ENCODE measurements around the gene GH2. TPM values are rescaled to one million over a fixed set of nuclear protein-coding genes. Genes with fewer than 3 reads are reported as not detected.
"Not testable (repeated sequence)": the region's sequence is repeated elsewhere in the genome, so short reads cannot be mapped to it uniquely, and the experiment has no call there.

Gene GH2
- total RNA-seq, 8 experiments from 2014 or later: not detected

- no peak overlapping the region for H3K4me3 ChIP-seq
- in situ Hi-C loops (cut with MboI; ENCODE audit: low pct_unique_long_range_greater_than_20kb in 2 of 9, low sequenced_read_pairs in 9 of 9, unreplicated experiment in 9 of 9): loop anchor here in 6 of 9 experiments (25.0 kb wide), 3 partner anchors 93 to 368 kb away; partner anchors contain the start of genes ERN1 (in 5 of the 6) and ICAM2 (in 1 of the 6)
- 10 to 55% (median 50%) methylated on average over 2 to 5 of the region's 8 CpGs; no CpG with 5 or more reads in 7 of the 10 experiments for WGBS, 10 experiments
- H3K27ac ChIP-seq: no peak overlapping the region
- ATAC-seq (replicated peaks in 6 of 8): peak; percentile 56 to 93 (median 74)
- H3K4me1 ChIP-seq (replicated peaks in 1 of 2): no peaks in the 10 kb centered on the region
Measured at GRCh38 chr17:63919311-63919723, 37.6 kb upstream of the GH2 start.

DNA sequence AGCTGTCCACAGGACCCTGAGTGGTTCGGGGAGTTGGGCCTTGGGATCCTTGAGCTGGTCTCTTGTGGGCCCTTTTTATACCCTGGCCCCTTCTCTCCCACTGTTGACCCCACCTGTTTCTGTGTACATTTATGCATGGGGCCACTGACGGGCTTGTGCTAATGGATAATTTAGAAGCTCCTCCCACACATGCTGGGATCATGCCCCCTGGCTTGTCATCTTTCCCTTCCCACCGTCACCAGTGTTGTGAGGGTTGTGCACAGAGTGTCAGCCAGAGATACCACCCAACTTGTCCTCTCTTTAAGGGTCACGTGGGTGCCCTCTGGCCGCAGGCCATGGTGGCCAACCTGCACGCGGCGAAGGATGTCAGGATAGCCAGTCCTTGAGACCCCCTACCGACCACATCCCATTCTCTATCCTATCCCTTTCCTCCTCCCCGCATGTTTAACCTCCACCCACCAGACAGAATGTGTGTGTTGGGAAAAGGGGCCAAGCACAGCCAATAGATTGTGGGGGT, 37.1 kb upstream of the GH2 start, which contains the start of gene GH1:
TSS of gene GH1 (minus strand) at position 51 of the 517 bp plus-strand sequence. CDS start 63 bp downstream, outside the sequence.
- H3K4me1 ChIP-seq (replicated peaks in 1 of 2); H3K27ac ChIP-seq; H3K4me3 ChIP-seq; ATAC-seq (replicated peaks in 6 of 8): not testable (repeated sequence)
- WGBS, 10 experiments: 83% methylated on average over 1 of the region's 10 CpGs; no CpG with 5 or more reads in 9 of the 10 experiments
- in situ Hi-C loops (cut with MboI; ENCODE audit: low pct_unique_long_range_greater_than_20kb in 2 of 9, low sequenced_read_pairs in 9 of 9, unreplicated experiment in 9 of 9): loop anchor here in 6 of 9 experiments (25.0 kb wide), 3 partner anchors 93 to 368 kb away; partner anchors contain the start of genes ERN1 (in 5 of the 6) and ICAM2 (in 1 of the 6)

- H3K4me1 ChIP-seq (replicated peaks in 1 of 2): no peaks in the 10 kb centered on the region
- H3K27ac ChIP-seq: no peak overlapping the region
- no peak for ATAC-seq (replicated peaks in 6 of 8)
- 60% methylated on average over 1 of the region's 10 CpGs; no CpG with 5 or more reads in 9 of the 10 experiments for WGBS, 10 experiments
- no peak overlapping the region for H3K4me3 ChIP-seq
- in situ Hi-C loops (cut with MboI; ENCODE audit: low pct_unique_long_range_greater_than_20kb in 2 of 9, low sequenced_read_pairs in 9 of 9, unreplicated experiment in 9 of 9): loop anchor here in 6 of 9 experiments (25.0 kb wide), 3 partner anchors 94 to 369 kb away; partner anchors contain the start of genes ERN1 (in 5 of the 6) and ICAM2 (in 1 of the 6)
Measured at GRCh38 chr17:63918305-63918704, 36.6 kb upstream of the GH2 start.

- no peaks in the 10 kb centered on the region for H3K4me1 ChIP-seq (replicated peaks in 1 of 2)
- in situ Hi-C loops (cut with MboI; ENCODE audit: low pct_unique_long_range_greater_than_20kb in 2 of 9, low sequenced_read_pairs in 9 of 9, unreplicated experiment in 9 of 9): loop anchor here in 6 of 9 experiments (25.0 kb wide), 3 partner anchors 95 to 370 kb away; partner anchors contain the start of genes ERN1 (in 5 of the 6) and ICAM2 (in 1 of the 6)
- whole genome bisulfite sequencing, 10 experiments: 13 to 91% (median 83%) methylated on average over 3 to 6 of the region's 13 CpGs; no CpG with 5 or more reads in 6 of the 10 experiments
- H3K4me3 ChIP-seq: no peak overlapping the region
- no peak overlapping the region for H3K27ac ChIP-seq
- no peak for ATAC-seq (replicated peaks in 6 of 8)
Measured at GRCh38 chr17:63917646-63918045, 35.9 kb upstream of the GH2 start.

DNA sequence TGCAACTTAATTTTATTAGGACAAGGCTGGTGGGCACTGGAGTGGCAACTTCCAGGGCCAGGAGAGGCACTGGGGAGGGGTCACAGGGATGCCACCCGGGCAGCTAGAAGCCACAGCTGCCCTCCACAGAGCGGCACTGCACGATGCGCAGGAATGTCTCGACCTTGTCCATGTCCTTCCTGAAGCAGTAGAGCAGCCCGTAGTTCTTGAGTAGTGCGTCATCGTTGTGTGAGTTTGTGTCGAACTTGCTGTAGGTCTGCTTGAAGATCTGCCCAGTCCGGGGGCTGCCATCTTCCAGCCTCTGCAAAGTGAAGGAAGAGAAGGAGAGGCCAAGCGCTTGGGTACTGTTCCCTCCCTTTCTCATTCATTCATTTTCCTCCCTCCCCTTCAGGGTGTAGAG, 35.5 kb upstream of the GH2 start:
- not testable (repeated sequence) for H3K4me1 ChIP-seq (replicated peaks in 1 of 2); ATAC-seq (replicated peaks in 6 of 8); H3K27ac ChIP-seq; H3K4me3 ChIP-seq
- in situ Hi-C loops (cut with MboI; ENCODE audit: low pct_unique_long_range_greater_than_20kb in 2 of 9, low sequenced_read_pairs in 9 of 9, unreplicated experiment in 9 of 9): loop anchor here in 6 of 9 experiments (25.0 kb wide), 3 partner anchors 95 to 370 kb away; partner anchors contain the start of genes ERN1 (in 5 of the 6) and ICAM2 (in 1 of the 6)
- WGBS, 10 experiments: 70 to 100% methylated on average over 2 of the region's 11 CpGs; no CpG with 5 or more reads in 8 of the 10 experiments

- Histone ChIP-seq H3K4me3 (no peak overlapping the region), H3K27ac (no peak overlapping the region), H3K4me1 (replicated peaks in 1 of 2) (no peaks in the 10 kb centered on the region)
- ATAC-seq (replicated peaks in 6 of 8): no peak
- in situ Hi-C loops (cut with MboI; ENCODE audit: low pct_unique_long_range_greater_than_20kb in 2 of 9, low sequenced_read_pairs in 9 of 9, unreplicated experiment in 9 of 9): loop anchor here in 6 of 9 experiments (25.0 kb wide), 3 partner anchors 96 to 371 kb away; partner anchors contain the start of genes ERN1 (in 5 of the 6) and ICAM2 (in 1 of the 6)
- 0 to 60% (median 46%) methylated on average over 1 to 9 of the region's 12 CpGs; no CpG with 5 or more reads in 2 of the 10 experiments for WGBS, 10 experiments
Measured at GRCh38 chr17:63916566-63917185, 34.9 kb upstream of the GH2 start.

GRCh38 chr17:63915753-63916152, 34.0 kb upstream of the GH2 start:
- H3K27ac ChIP-seq; ATAC-seq (replicated peaks in 6 of 8); H3K4me3 ChIP-seq; H3K4me1 ChIP-seq (replicated peaks in 1 of 2): not testable (repeated sequence)
- in situ Hi-C loops (cut with MboI; ENCODE audit: low pct_unique_long_range_greater_than_20kb in 2 of 9, low sequenced_read_pairs in 9 of 9, unreplicated experiment in 9 of 9): loop anchor here in 6 of 9 experiments (25.0 kb wide), 3 partner anchors 97 to 372 kb away; partner anchors contain the start of genes ERN1 (in 5 of the 6) and ICAM2 (in 1 of the 6)
- WGBS, 10 experiments: 8 to 80% (median 72%) methylated on average over 1 to 4 of the region's 10 CpGs; no CpG with 5 or more reads in 7 of the 10 experiments

GRCh38 chr17:63914471-63914870, 32.7 kb upstream of the GH2 start:
- in situ Hi-C loops (cut with MboI; ENCODE audit: low pct_unique_long_range_greater_than_20kb in 2 of 9, low sequenced_read_pairs in 9 of 9, unreplicated experiment in 9 of 9): loop anchor here in 6 of 9 experiments (25.0 kb wide), 3 partner anchors 98 to 373 kb away; partner anchors contain the start of genes ERN1 (in 5 of the 6) and ICAM2 (in 1 of the 6)
- 91 to 100% (median 98%) methylated on average over 1 to 7 of the region's 7 CpGs; no CpG with 5 or more reads in 5 of the 10 experiments for WGBS, 10 experiments
- H3K4me1 ChIP-seq (replicated peaks in 1 of 2): no peaks in the 10 kb centered on the region
- ATAC-seq (replicated peaks in 6 of 8): no peak
- H3K4me3 ChIP-seq: no peak overlapping the region
- H3K27ac ChIP-seq: no peak overlapping the region

DNA sequence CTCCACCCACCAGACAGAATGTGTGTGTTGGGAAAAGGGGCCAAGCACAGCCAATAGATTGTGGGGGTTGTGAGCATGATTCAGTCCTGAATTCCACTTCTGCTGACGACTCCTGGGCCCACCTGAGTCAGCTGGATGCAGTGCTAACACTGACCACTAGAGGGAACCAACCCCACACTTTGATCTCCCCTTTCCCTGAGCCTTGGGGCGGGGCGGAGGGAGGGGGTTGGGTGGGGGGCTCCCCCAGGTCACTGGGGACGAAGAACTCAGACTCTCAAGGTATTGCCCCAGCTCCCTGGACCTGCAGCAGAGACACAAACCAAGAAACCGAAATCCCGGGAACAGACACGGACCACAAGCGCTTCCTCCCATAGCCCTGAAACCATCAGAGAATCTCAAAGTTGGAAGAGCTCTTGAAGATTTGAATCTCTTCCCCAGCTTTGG, 29.9 kb upstream of the GH2 start:
- Histone ChIP-seq H3K4me1 (replicated peaks in 1 of 2) (no peaks in the 10 kb centered on the region), H3K27ac (no peak overlapping the region), H3K4me3 (no peak overlapping the region)
- WGBS, 10 experiments: 0% methylated on average over 1 of the region's 8 CpGs; no CpG with 5 or more reads in 9 of the 10 experiments
- in situ Hi-C loops (cut with MboI; ENCODE audit: low pct_unique_long_range_greater_than_20kb in 2 of 9, low sequenced_read_pairs in 9 of 9, unreplicated experiment in 9 of 9): loop anchor here in 6 of 9 experiments (25.0 kb wide), 3 partner anchors 101 to 376 kb away; partner anchors contain the start of genes ERN1 (in 5 of the 6) and ICAM2 (in 1 of the 6)
- peak in 6 of 8 experiments; percentile 22 to 64 (median 51) for ATAC-seq (replicated peaks in 6 of 8)

GRCh38 chr17:63911041-63911635, 29.4 kb upstream of the GH2 start, which contains the start of gene CSHL1:
Gene CSHL1 (minus strand): TSS chr17:63911258. CDS start chr17:63911196, 62 bp downstream.
- Histone ChIP-seq H3K27ac (no peak within 1 kb of the TSS), H3K4me1 (replicated peaks in 1 of 2) (no peaks in the 10 kb centered on the region), H3K4me3 (no peak within 1 kb of the TSS)
- WGBS, 10 experiments: 20 to 80% (median 56%) methylated on average over 1 to 7 of the region's 15 CpGs; no CpG with 5 or more reads in 5 of the 10 experiments
- ATAC-seq (replicated peaks in 6 of 8): no peak
- in situ Hi-C loops (cut with MboI; ENCODE audit: low pct_unique_long_range_greater_than_20kb in 2 of 9, low sequenced_read_pairs in 9 of 9, unreplicated experiment in 9 of 9): loop anchor here in 6 of 9 experiments (25.0 kb wide), 3 partner anchors 101 to 376 kb away; partner anchors contain the start of genes ERN1 (in 5 of the 6) and ICAM2 (in 1 of the 6)

DNA sequence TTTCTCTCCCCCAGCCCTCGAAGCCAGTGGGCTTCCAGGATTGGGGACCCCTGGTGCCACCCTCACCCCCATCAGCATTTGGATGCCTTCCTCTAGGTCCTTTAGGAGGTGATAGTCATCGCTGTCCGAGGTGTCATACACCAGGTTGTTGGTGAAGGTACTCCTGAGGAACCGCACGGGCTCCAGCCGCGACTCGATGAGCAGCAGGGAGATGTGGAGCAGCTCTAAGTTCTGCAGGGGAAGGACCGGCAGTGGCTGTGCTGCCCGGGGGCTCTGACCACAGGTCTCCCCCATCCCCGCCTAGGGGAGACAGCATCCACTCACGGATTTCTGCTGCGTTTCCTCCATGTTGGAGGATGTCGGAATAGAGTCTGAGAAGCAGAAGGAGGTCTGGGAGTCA, 28.4 kb upstream of the GH2 start:
- no peak overlapping the region for H3K27ac ChIP-seq
- no peaks in the 10 kb centered on the region for H3K4me1 ChIP-seq (replicated peaks in 1 of 2)
- ATAC-seq (replicated peaks in 6 of 8): no peak
- WGBS, 10 experiments: 14 to 77% (median 61%) methylated on average over 2 to 11 of the region's 14 CpGs; no CpG with 5 or more reads in 4 of the 10 experiments
- in situ Hi-C loops (cut with MboI; ENCODE audit: low pct_unique_long_range_greater_than_20kb in 2 of 9, low sequenced_read_pairs in 9 of 9, unreplicated experiment in 9 of 9): loop anchor here in 6 of 9 experiments (25.0 kb wide), 3 partner anchors 102 to 377 kb away; partner anchors contain the start of genes ERN1 (in 5 of the 6) and ICAM2 (in 1 of the 6)
- no peak overlapping the region for H3K4me3 ChIP-seq

DNA sequence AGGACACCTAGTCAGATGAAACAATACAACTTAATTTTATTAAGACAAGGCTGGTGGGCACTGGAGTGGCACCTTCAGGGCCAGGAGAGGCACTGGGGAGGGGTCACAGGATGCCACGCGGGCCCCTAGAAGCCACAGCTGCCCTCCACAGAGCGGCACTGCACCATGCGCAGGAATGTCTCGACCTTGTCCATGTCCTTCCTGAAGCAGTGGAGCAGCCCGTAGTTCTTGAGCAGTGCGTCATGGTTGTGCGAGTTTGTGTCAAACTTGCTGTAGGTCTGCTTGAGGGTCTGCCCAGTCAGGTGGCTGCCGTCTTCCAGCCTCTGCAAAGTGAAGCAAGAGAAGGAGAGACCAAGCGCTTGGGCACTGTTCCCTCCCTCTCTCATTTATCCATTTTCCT, 27.8 kb upstream of the GH2 start:
- in situ Hi-C loops (cut with MboI; ENCODE audit: low pct_unique_long_range_greater_than_20kb in 2 of 9, low sequenced_read_pairs in 9 of 9, unreplicated experiment in 9 of 9): loop anchor here in 6 of 9 experiments (25.0 kb wide), 3 partner anchors 103 to 378 kb away; partner anchors contain the start of genes ERN1 (in 5 of the 6) and ICAM2 (in 1 of the 6)
- not testable (repeated sequence) for H3K27ac ChIP-seq; H3K4me3 ChIP-seq; ATAC-seq (replicated peaks in 6 of 8); H3K4me1 ChIP-seq (replicated peaks in 1 of 2)
- no CpG with 5 or more reads among the region's 10 CpGs for WGBS, 10 experiments

Data from motor neuron (in vitro differentiated cells).